Urinary bladder (tissue), 4 donors: ENCODE results near the gene POU5F2. TPM values are rescaled to one million over a fixed set of nuclear protein-coding genes. Genes with fewer than 3 reads are reported as not detected.

ENCODE experiments used
- DNase-seq: peaks from one replicate; pipeline ENCODE4 v3.0.0-alpha.2; 2015; ENCODE audit errors: extremely low spot score
- H3K27ac ChIP-seq: one replicate; pipeline ENCODE4 v1.5.1; 2013; ENCODE audit warnings: low read depth, mild to moderate bottlenecking, moderate library complexity
- H3K36me3 ChIP-seq: one replicate; pipeline ENCODE4 v1.6.1; 2013; ENCODE audit warnings: mild to moderate bottlenecking, moderate library complexity; ENCODE audit not compliant: insufficient read depth
- H3K4me1 ChIP-seq: one replicate; pipeline ENCODE4 v1.6.1; 2013; ENCODE audit warnings: mild to moderate bottlenecking, moderate library complexity; ENCODE audit not compliant: insufficient read depth
- H3K4me3 ChIP-seq: one replicate; pipeline ENCODE4 v1.5.1; 2013; ENCODE audit warnings: low read depth, low read length
- WGBS: extraction: QIAGEN DNeasy Blood & Tissue Kit; methylation state at CpG from one replicate; pipeline ENCODE4 v1.1.7; 2013; 5-methylcytosine and 5-hydroxymethylcytosine counted together
- polyA plus RNA-seq: library from polyadenylated mRNA; stranded (reverse); fragments of 200-250 nt; gene quantifications from one replicate; pipeline ENCODE4 v1.2.3, GENCODE V29; 2013
- total RNA-seq: library from RNA; depleted of rRNA; stranded (reverse); fragments of >200 nt; gene quantifications from one replicate; pipeline ENCODE4 v1.2.3, GENCODE V29; 2014
- donor health status: healthy with polysubstance abuse.
- donor health status: healthy.

The POU5F2 gene
- total and polyA plus RNA-seq, 2 donors: 0.01 to 10.5 TPM

DNA sequence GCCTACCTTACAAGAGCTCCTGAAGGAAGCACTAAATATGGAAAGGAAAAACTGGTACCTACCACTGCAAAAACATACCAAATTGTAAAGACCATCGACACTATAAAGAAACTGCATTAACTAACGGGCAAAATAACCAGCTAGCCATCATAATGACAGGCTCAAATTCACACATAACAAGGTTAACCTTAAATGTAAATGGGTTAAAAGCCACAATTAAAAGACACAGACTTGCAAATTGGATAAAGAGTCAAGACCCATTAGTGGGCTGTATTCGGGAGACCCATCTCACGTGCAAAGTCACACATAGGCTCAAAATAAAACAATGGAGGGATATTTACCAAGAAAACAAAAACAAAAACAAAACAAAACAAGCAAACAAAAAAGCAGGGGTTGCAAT lies 49.4 kb downstream of the POU5F2 start:
- Histone ChIP-seq H3K4me3 (no peak overlapping the region), H3K27ac (no peak overlapping the region), H3K4me1 (no peaks in the 10 kb centered on the region), H3K36me3 (no peaks in the 10 kb centered on the region)
- DNase-seq: no peak
- WGBS: 92% methylated on average over 4 of the region's 4 CpGs

Other genes with a start within 250 kb of the POU5F2 start
- 61.4 TPM for gene NR2F1-AS1, start 160.4 kb downstream of the POU5F2 start, total RNA-seq
- gene NR2F1-AS1, start 160.4 kb downstream of the POU5F2 start, polyA plus RNA-seq: 25.9 TPM
- 64.8 TPM for gene NR2F1, start 158.4 kb downstream of the POU5F2 start, total RNA-seq
- 149 TPM for gene NR2F1, start 158.4 kb downstream of the POU5F2 start, polyA plus RNA-seq